Transverse colon (tissue), 4 donors: ENCODE data around the gene RPS19BP1.

Experiments used
- EP300 ChIP-seq: sonication (generic); formaldehyde crosslinking; IDR thresholded peaks from one replicate; pipeline ENCODE4 v1.6.1; 2017; ENCODE audit warnings: antibody characterized with exemption, low read depth
- POLR2A ChIP-seq: fragments of 450-650 bp; IDR thresholded peaks from one replicate; pipeline ENCODE4 v1.6.1; 2016; ENCODE audit warnings: antibody characterized with exemption, mild to moderate bottlenecking, moderate library complexity
- POLR2AphosphoS5 ChIP-seq, 3 donors: sonication (generic); formaldehyde crosslinking; IDR thresholded peaks; one replicate each; pipeline ENCODE4 v1.6.1; 2016; ENCODE audit warnings: antibody characterized with exemption in 3 of 3
- TF ChIP-seq, protein P1 (sequence below), 5 experiments: fragments of 200-600 bp in 3 of 5; fragments of 450-650 bp in 2 of 5; sonication (generic) in 3 of 5; IDR thresholded peaks; 1 replicate in 2 of 5; 2 replicates in 3 of 5; pipeline ENCODE4 v1.5.1; 2016 to 2017; ENCODE audit warnings: antibody characterized with exemption in 5 of 5, inconsistent platforms in 3 of 5, mild to moderate bottlenecking in 2 of 5, moderate library complexity in 1 of 5

- TF ChIP-seq, protein P1, sequence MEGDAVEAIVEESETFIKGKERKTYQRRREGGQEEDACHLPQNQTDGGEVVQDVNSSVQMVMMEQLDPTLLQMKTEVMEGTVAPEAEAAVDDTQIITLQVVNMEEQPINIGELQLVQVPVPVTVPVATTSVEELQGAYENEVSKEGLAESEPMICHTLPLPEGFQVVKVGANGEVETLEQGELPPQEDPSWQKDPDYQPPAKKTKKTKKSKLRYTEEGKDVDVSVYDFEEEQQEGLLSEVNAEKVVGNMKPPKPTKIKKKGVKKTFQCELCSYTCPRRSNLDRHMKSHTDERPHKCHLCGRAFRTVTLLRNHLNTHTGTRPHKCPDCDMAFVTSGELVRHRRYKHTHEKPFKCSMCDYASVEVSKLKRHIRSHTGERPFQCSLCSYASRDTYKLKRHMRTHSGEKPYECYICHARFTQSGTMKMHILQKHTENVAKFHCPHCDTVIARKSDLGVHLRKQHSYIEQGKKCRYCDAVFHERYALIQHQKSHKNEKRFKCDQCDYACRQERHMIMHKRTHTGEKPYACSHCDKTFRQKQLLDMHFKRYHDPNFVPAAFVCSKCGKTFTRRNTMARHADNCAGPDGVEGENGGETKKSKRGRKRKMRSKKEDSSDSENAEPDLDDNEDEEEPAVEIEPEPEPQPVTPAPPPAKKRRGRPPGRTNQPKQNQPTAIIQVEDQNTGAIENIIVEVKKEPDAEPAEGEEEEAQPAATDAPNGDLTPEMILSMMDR (IDR thresholded peaks at IDR 0.05): no peak
- TF ChIP-seq EP300 (no peak), POLR2A (no peak), POLR2AphosphoS5 (IDR thresholded peaks at IDR 0.05) (no peak)
Observed at GRCh38 chr22:39491696-39492095, 40.9 kb downstream of the RPS19BP1 start.
